ENCODE data around the gene SLC25A12. TPM values are rescaled to one million over a fixed set of nuclear protein-coding genes. Genes with fewer than 3 reads are reported as not detected.

Gene SLC25A12, protein sequence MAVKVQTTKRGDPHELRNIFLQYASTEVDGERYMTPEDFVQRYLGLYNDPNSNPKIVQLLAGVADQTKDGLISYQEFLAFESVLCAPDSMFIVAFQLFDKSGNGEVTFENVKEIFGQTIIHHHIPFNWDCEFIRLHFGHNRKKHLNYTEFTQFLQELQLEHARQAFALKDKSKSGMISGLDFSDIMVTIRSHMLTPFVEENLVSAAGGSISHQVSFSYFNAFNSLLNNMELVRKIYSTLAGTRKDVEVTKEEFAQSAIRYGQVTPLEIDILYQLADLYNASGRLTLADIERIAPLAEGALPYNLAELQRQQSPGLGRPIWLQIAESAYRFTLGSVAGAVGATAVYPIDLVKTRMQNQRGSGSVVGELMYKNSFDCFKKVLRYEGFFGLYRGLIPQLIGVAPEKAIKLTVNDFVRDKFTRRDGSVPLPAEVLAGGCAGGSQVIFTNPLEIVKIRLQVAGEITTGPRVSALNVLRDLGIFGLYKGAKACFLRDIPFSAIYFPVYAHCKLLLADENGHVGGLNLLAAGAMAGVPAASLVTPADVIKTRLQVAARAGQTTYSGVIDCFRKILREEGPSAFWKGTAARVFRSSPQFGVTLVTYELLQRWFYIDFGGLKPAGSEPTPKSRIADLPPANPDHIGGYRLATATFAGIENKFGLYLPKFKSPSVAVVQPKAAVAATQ
- total RNA-seq: 9.0 and 17.5 TPM in 2 replicates

GRCh38 chr2:171893824-171894611 lies at the start of gene SLC25A12:
Gene SLC25A12, minus strand, starts transcription at chr2:171894244. Its CDS starts 30 bp downstream, at chr2:171894214.

GRCh38 chr2:171922230-171923022 lies 28.4 kb upstream of the SLC25A12 start, which contains the start of gene HAT1:
Gene HAT1, plus strand, starts transcription at chr2:171922461. Its CDS starts 40 bp downstream, at chr2:171922501.

Other genes starting within 250 kb of the SLC25A12 start
- 83.9 and 86.8 TPM in 2 replicates for gene DYNC1I2, start 206.8 kb downstream of the SLC25A12 start, total RNA-seq
- 18.8 and 24.5 TPM in 2 replicates for gene HAT1, start 28.2 kb upstream of the SLC25A12 start, total RNA-seq
- 1.8 and 7.6 TPM in 2 replicates for gene METAP1D, start 105.7 kb upstream of the SLC25A12 start, total RNA-seq
- not detected in 2 replicates for gene DLX1, start 191.3 kb upstream of the SLC25A12 start, total RNA-seq
- gene DLX2, start 208.7 kb upstream of the SLC25A12 start, total RNA-seq: under 0.01 and 0.16 TPM in 2 replicates